ENCODE results near the gene MBD4. TPM values are rescaled to one million over a fixed set of nuclear protein-coding genes. Genes with fewer than 3 reads are reported as not detected.

MBD4 gene
- total RNA-seq, 1 donor from 2014 or later: 28.6 TPM

DNA sequence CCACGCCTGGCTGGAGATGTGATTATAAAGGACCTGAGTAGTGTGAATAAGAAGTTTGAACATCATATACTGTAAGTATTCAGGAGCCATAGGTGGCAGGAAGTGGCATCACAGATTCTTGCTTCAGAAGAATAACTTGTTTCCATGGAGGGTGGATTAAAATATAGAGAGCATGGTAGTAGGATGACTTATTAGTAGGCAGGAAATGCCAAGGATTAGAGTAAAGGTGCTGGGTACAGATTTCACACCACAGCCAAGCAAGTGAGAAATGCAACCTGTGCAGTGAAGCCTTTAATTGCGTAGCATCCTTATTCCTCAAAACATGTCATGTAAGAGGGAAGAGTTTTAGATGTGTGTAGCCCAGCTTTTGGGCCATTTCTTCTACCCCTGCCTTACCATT lies 31.1 kb upstream of the MBD4 start:
- no peak overlapping the region for H3K4me3 Mint-ChIP-seq
- no peaks in the 10 kb centered on the region for H3K9me3 Mint-ChIP-seq
- H3K36me3 Mint-ChIP-seq: peaks cover 5% of the 10 kb centered on the region
- no peak for DNase-seq (ENCODE audit: extremely low spot score, unreplicated experiment)
- H3K4me1 Mint-ChIP-seq (ENCODE audit: unreplicated experiment): no peaks in the 10 kb centered on the region
- no peaks in the 10 kb centered on the region for H3K27me3 Mint-ChIP-seq
- no peak overlapping the region for H3K27ac Mint-ChIP-seq
- no peak for TF ChIP-seq CTCF (conservative IDR thresholded peaks at IDR 0.05)

DNA sequence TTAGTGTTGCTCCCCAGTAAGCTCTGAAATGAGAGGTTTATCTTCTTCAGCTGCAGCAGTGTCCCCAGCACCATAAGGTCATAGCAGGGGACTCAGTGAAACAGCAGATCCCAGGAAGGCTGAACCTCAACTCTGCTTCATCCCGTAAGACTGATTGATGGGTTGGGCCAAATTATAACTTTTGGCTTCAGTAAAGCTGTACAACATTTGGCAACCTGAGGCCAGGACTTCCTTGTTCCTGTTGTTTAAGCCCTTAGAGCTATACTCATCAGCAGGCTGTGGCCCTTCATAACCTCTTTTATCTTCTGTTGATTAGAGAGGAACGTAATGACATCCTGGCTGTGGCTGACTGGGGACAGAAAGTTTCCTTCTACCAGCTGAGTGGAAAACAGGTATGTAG lies 29.3 kb upstream of the MBD4 start:
- DNase-seq (ENCODE audit: extremely low spot score, unreplicated experiment): no peak
- no peak overlapping the region for H3K27ac Mint-ChIP-seq
- no peaks in the 10 kb centered on the region for H3K4me1 Mint-ChIP-seq (ENCODE audit: unreplicated experiment)
- H3K9me3 Mint-ChIP-seq: no peaks in the 10 kb centered on the region
- H3K27me3 Mint-ChIP-seq: no peaks in the 10 kb centered on the region
- H3K4me3 Mint-ChIP-seq: no peak overlapping the region
- peaks cover 5% of the 10 kb centered on the region for H3K36me3 Mint-ChIP-seq
- no peak for TF ChIP-seq CTCF (conservative IDR thresholded peaks at IDR 0.05)

GRCh38 chr3:129467932-129468331 lies 28.2 kb upstream of the MBD4 start:
- Mint-ChIP-seq H3K9me3 (no peaks in the 10 kb centered on the region), H3K36me3 (peaks cover 5% of the 10 kb centered on the region), H3K27ac (no peak overlapping the region), H3K4me3 (no peak overlapping the region), H3K27me3 (no peaks in the 10 kb centered on the region), H3K4me1 (ENCODE audit: unreplicated experiment) (no peaks in the 10 kb centered on the region)
- no peak for DNase-seq (ENCODE audit: extremely low spot score, unreplicated experiment)
- TF ChIP-seq CTCF (conservative IDR thresholded peaks at IDR 0.05): no peak

DNA sequence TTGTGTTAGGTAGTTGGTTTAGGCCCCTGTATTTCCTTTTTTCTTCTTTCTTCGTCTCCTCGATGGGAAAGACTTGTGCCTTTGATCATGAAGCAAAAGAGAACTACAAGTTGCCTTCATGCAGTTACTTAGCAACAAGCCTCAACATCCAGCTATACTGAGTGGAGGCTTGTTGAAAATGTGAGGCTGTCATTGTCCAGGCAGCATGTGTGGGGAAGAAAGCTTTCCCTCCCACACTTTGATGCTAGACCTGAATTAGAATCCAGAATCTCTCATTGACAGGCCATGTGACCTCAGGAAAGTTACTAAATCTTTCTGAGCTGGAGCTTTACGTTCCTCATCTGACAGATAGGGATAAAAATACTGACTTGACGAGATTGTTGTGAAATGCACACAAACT lies 24.0 kb upstream of the MBD4 start:
- TF ChIP-seq CTCF (conservative IDR thresholded peaks at IDR 0.05): no peak
- no peak for DNase-seq (ENCODE audit: extremely low spot score, unreplicated experiment)
- no peak overlapping the region for H3K4me3 Mint-ChIP-seq
- H3K27me3 Mint-ChIP-seq: no peaks in the 10 kb centered on the region
- no peaks in the 10 kb centered on the region for H3K4me1 Mint-ChIP-seq (ENCODE audit: unreplicated experiment)
- peaks cover 3% of the 10 kb centered on the region for H3K36me3 Mint-ChIP-seq
- H3K27ac Mint-ChIP-seq: no peak overlapping the region
- H3K9me3 Mint-ChIP-seq: no peaks in the 10 kb centered on the region

DNA sequence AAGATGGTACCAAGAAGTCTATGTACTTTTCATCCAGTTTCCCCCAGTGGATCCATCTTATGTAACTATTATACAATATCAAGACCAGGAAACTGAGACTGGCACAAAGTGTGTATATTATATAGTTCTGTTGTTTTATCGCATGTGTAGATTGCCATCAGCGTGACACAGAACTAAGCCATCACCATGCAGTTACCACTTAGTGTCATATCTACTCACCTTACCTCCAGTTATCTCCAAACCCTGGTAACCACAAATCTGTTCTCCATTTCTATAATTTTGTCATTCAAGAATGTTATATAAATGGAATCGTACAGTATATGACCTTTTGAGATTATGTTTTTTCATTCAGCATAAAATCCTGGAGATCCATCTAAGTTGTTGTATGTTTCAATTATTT lies 23.3 kb upstream of the MBD4 start:
- no peak overlapping the region for H3K4me3 Mint-ChIP-seq
- H3K4me1 Mint-ChIP-seq (ENCODE audit: unreplicated experiment): no peaks in the 10 kb centered on the region
- DNase-seq (ENCODE audit: extremely low spot score, unreplicated experiment): no peak
- H3K36me3 Mint-ChIP-seq: peaks cover 4% of the 10 kb centered on the region
- no peaks in the 10 kb centered on the region for H3K9me3 Mint-ChIP-seq
- no peak overlapping the region for H3K27ac Mint-ChIP-seq
- no peaks in the 10 kb centered on the region for H3K27me3 Mint-ChIP-seq
- TF ChIP-seq CTCF (conservative IDR thresholded peaks at IDR 0.05): no peak

DNA sequence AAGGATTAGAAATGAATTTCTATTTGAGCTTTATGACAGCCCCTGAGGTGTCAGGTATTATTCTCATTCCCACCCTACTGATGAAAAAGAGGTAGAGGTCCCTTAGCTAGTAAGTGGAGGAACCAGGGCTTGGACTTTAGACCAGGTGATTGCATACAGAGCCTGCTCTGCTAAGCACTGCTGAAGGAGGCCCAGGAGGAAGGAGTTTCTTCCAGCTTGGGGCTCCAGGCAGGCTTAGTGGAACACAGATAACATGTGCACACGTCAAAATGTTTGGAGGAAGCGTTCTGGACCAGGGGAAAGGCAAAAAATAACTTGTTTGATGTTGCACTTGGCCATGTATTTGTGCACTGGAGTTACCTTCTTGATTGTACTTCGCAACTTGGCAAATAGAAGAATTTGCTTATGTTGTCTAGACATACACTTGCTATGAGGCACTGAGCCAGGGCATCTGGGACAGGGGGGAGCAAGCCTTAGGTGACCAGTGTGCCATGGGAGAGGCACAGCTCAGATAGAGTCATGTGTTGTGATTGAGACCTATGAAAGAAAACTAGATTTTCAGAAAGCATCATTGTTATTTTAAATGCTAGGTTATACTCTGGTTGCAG lies 22.7 kb upstream of the MBD4 start:
- no peaks in the 10 kb centered on the region for H3K27me3 Mint-ChIP-seq
- H3K4me1 Mint-ChIP-seq (ENCODE audit: unreplicated experiment): no peaks in the 10 kb centered on the region
- DNase-seq (ENCODE audit: extremely low spot score, unreplicated experiment): no peak
- H3K27ac Mint-ChIP-seq: no peak overlapping the region
- H3K9me3 Mint-ChIP-seq: no peaks in the 10 kb centered on the region
- no peak overlapping the region for H3K4me3 Mint-ChIP-seq
- no peak for TF ChIP-seq CTCF (conservative IDR thresholded peaks at IDR 0.05)
- peaks cover 5% of the 10 kb centered on the region for H3K36me3 Mint-ChIP-seq

All from type B pancreatic cell (in vitro differentiated cells).